IgD-negative memory B cell (primary cell): ENCODE data around the gene ZNF335. TPM values are rescaled to one million over a fixed set of nuclear protein-coding genes. Genes with fewer than 3 reads are reported as not detected.

Experiments used
- H3K27ac Mint-ChIP-seq, 3 donors: one replicate each; pipeline ENCODE4 v1.8.0; 2020 to 2022; ENCODE audit warnings: mild to moderate bottlenecking in 3 of 3, mixed read lengths in 3 of 3, moderate library complexity in 1 of 3
- H3K27me3 Mint-ChIP-seq: one replicate; pipeline ENCODE4 v1.8.0; 2021; ENCODE audit warnings: mixed read lengths
- H3K36me3 Mint-ChIP-seq: one replicate; pipeline ENCODE4 v1.8.0; 2020; ENCODE audit warnings: mild to moderate bottlenecking, mixed read lengths
- H3K4me1 Mint-ChIP-seq, 3 donors: one replicate each; pipeline ENCODE4 v1.8.0; 2020 to 2022; ENCODE audit warnings: mixed read lengths in 3 of 3, mild to moderate bottlenecking in 1 of 3
- H3K4me3 Mint-ChIP-seq, 4 donors: one replicate each; pipeline ENCODE4 v1.8.0; 2020 to 2022; ENCODE audit warnings: mild to moderate bottlenecking in 4 of 4, mixed read lengths in 4 of 4, moderate library complexity in 3 of 4
- H3K9me3 Mint-ChIP-seq, 3 donors: one replicate each; pipeline ENCODE4 v1.8.0; 2020 to 2021; ENCODE audit warnings: mixed read lengths in 3 of 3, mild to moderate bottlenecking in 1 of 3
- polyA plus RNA-seq: library from polyadenylated mRNA; unstranded; fragments of 300-500 nt; fragmentation: Illumina TruSeq; gene quantifications from one replicate; pipeline ENCODE4 v1.2.3, GENCODE V29; 2021

The ZNF335 gene
- polyA plus RNA-seq, 1 donor from 2014 or later, result 15.1 TPM

GRCh38 chr20:45972500-45973183, 639 bp upstream of the ZNF335 start:
- Mint-ChIP-seq H3K27me3 (peaks cover 3% of the 10 kb centered on the region), H3K9me3 (no peaks in the 10 kb centered on the region), H3K27ac (peak overlapping the region; percentile 100), H3K4me1 (peaks cover 16 to 23% (median 18%) of the 10 kb centered on the region in 3 donors), H3K4me3 (peak overlapping the region; percentile 94 to 98 (median 96)), H3K36me3 (peaks cover 3% of the 10 kb centered on the region)

DNA sequence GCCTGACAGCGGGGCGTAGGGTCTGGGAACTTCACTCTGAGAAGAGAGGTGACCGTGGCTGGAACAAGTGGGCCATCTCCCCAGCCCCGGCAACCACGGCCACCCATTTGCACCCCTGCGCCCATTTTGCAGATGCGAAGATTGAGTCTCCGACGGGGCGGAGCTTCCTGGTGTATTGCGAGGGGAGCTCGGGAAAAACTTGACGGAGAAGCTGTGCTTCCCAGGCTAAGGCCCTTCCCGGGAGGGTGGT, 653 bp downstream of the ZNF335 start:
- Mint-ChIP-seq H3K4me1 (peaks cover 16 to 23% (median 18%) of the 10 kb centered on the region in 3 donors), H3K9me3 (no peaks in the 10 kb centered on the region), H3K4me3 (peak overlapping the region; percentile 94 to 98 (median 96)), H3K36me3 (peaks cover 3% of the 10 kb centered on the region), H3K27ac (peak overlapping the region; percentile 92 to 100 (median 100)), H3K27me3 (peaks cover 3% of the 10 kb centered on the region)

- Mint-ChIP-seq H3K4me3 (peak overlapping the region; percentile 94 to 98 (median 96)), H3K27ac (peak overlapping the region; percentile 92 to 100 (median 100)), H3K4me1 (peaks cover 17 to 23% (median 20%) of the 10 kb centered on the region in 3 donors), H3K27me3 (no peaks in the 10 kb centered on the region), H3K36me3 (peaks cover 3% of the 10 kb centered on the region), H3K9me3 (no peaks in the 10 kb centered on the region)
Measured at GRCh38 chr20:45970646-45971424, 1.2 kb downstream of the ZNF335 start.

GRCh38 chr20:45969712-45970634, 2.0 kb downstream of the ZNF335 start:
- Mint-ChIP-seq H3K4me1 (peaks cover 24 to 27% (median 26%) of the 10 kb centered on the region in 3 donors), H3K36me3 (peaks cover 5% of the 10 kb centered on the region), H3K4me3 (peak overlapping the region; percentile 94 to 98 (median 96)), H3K9me3 (no peaks in the 10 kb centered on the region), H3K27ac (peak overlapping the region; percentile 92 to 100 (median 100)), H3K27me3 (no peaks in the 10 kb centered on the region)

DNA sequence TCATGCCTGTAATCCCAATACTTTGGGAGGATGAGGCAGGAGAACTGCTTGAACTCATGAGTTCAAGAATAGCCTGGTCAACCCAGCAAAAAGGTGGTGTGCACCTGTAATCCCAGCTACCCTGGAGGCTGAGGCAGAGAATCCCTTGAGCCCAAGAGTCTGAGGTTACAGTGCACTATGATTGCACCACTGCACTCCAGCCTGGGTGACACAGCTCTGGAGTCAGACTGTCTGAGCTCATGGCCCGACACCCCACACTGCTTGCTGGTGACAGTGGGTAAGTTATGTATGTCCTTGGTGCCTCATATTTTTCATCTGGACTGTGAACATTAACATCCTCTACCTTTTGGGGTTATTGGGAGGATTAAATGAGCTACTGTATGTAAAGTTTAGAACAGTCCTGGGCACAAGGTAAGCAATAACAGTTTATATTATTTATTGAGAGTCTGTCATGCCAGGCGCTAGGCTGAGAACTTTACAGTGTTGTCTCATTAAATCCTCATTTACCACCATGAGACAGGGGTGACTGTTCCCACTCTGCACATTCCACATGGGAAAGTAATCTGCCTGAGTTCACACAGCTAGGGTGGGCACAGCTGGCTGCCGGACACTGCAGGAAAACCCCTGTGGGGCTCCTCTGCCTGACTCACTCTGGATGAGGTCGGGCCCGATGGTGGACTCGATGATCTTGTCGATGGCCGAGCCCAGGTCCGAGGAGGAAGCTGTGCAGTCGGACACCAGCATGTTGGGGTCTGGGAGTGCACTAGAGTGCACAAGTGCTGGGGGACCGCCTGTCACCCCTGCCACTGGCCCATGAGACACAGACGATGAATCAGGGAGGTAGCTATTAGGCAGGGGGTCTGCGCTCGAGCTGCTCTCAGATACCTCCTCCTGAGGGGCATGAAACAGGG, 2.9 kb downstream of the ZNF335 start:
- Mint-ChIP-seq H3K36me3 (peaks cover 7% of the 10 kb centered on the region), H3K9me3 (no peaks in the 10 kb centered on the region), H3K4me1 (peaks cover 25 to 28% (median 26%) of the 10 kb centered on the region in 3 donors), H3K27ac (peak overlapping the region in 1 of 3 donors; percentile 100), H3K27me3 (no peaks in the 10 kb centered on the region), H3K4me3 (peak overlapping the region in 3 of 4 donors; percentile 57 to 98 (median 95))

GRCh38 chr20:45968081-45968671, 3.8 kb downstream of the ZNF335 start:
- Mint-ChIP-seq H3K36me3 (peaks cover 7% of the 10 kb centered on the region), H3K4me3 (peak overlapping the region in 1 of 4 donors; percentile 98), H3K4me1 (peaks cover 27 to 29% (median 28%) of the 10 kb centered on the region in 3 donors), H3K27me3 (no peaks in the 10 kb centered on the region), H3K9me3 (no peaks in the 10 kb centered on the region), H3K27ac (no peak overlapping the region)

DNA sequence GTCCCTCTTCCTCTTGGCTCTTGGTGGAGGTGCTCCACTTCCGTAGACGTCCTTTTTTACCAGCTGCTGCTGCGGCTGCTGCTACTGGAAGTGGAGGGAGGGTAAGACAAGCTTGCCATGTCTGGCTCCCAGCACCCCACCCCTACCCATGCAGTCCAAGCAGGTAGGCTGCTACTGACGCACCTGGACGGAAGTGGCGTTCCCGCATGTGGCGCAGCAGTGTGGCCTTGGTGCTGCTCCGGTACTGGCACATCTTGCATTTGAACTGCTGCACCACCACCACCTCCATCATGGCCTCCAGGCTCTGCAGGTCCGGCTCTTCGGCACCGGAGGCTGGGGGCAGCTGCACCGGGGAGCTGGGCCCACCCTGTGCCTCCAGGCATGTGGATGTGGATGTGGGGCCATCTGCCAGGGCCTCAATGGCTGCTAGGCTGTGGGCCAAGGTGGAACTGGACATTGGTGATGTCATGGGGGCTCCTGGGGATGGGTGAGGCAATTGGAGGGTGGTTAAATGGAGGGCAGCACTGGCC, 4.4 kb downstream of the ZNF335 start:
- H3K27ac Mint-ChIP-seq, result peak overlapping the region in 1 of 3 donors; percentile 72
- H3K36me3 Mint-ChIP-seq, result peaks cover 7% of the 10 kb centered on the region
- no peaks in the 10 kb centered on the region for H3K9me3 Mint-ChIP-seq
- H3K27me3 Mint-ChIP-seq, result no peaks in the 10 kb centered on the region
- peak overlapping the region in 1 of 4 donors; percentile 26 for H3K4me3 Mint-ChIP-seq
- peaks cover 27 to 31% (median 29%) of the 10 kb centered on the region in 3 donors for H3K4me1 Mint-ChIP-seq

- H3K4me3 Mint-ChIP-seq, result peak overlapping the region in 2 of 4 donors; percentile 39 to 77
- no peaks in the 10 kb centered on the region for H3K9me3 Mint-ChIP-seq
- H3K27ac Mint-ChIP-seq, result peak overlapping the region in 2 of 3 donors; percentile 83
- peaks cover 7% of the 10 kb centered on the region for H3K36me3 Mint-ChIP-seq
- no peaks in the 10 kb centered on the region for H3K27me3 Mint-ChIP-seq
- peaks cover 12 to 26% (median 24%) of the 10 kb centered on the region in 3 donors for H3K4me1 Mint-ChIP-seq
Measured at GRCh38 chr20:45965169-45966002, 6.6 kb downstream of the ZNF335 start.

DNA sequence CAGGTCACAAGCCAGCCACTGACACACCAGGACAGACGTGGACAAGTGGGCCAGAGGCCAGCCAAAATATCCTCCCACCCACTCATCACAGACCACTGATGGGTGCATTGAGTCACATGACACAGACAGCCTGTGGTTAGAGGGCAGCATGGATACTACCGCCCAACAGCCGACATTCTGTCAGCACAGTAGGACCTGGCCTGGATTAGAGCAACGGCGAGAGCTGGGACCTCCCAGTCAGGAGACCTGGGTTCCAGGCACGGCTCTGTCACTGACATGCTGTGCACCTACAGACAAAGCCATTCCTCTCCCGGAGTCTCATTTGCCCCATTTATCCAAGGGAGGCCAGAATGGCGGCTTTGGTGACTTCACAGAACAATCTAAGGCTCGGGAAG, 8.0 kb downstream of the ZNF335 start:
- no peaks in the 10 kb centered on the region for H3K9me3 Mint-ChIP-seq
- peaks cover 9% of the 10 kb centered on the region for H3K36me3 Mint-ChIP-seq

DNA sequence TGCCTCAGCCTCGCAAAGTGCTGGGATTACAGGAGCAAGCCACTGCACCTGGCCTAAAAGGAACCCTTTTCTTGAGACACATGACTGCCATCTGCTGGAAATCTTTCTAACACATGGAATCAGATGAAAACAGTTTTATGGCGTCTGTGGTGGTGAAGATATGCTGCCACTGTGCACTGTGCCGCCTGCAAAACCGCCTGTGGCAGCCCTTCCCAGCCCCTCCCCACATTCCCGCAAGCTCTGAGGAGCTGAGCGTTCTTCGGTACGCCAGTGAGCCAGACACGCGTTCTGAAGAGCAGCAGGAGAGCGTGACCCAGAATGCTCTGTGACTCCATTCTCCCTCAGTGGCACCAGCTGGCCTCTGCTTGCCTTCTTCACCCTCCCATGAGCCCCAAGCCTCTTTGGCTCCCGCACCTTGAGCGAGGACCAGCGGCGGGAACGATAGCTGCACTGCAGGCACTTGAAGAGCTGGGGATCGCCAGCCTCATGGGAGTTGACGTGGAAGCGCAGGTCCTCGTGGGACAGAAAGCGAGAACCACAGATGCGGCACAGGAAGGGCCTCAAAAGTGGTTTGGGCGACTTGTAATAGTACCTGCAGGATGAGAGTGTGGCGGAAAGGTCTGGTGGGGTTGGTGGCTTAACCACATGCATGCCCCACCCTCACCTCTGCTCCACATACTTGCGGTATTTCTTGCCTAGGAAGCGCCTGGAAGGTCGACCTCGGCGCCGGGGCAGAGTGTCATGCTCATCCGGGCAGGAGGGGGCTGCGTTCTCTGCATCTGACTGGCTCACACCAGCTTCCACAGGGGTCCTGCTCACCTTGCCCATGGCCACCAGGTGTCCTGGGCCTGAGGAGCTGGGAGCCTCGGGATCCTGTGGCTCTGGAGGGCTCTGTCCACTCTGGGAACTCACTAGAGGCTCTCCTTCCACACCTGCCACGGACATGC, 8.7 kb downstream of the ZNF335 start:
- peak overlapping the region in 3 of 4 donors; percentile 21 to 91 (median 59) for H3K4me3 Mint-ChIP-seq
- peaks cover 9% of the 10 kb centered on the region for H3K36me3 Mint-ChIP-seq
- H3K27me3 Mint-ChIP-seq, result no peaks in the 10 kb centered on the region
- peaks cover 5 to 17% (median 13%) of the 10 kb centered on the region in 3 donors for H3K4me1 Mint-ChIP-seq
- H3K9me3 Mint-ChIP-seq, result no peaks in the 10 kb centered on the region
- H3K27ac Mint-ChIP-seq, result peak overlapping the region; percentile 48 to 91 (median 85)

More for the DNA sequence above, 8.0 kb downstream of the ZNF335 start:
- no peaks in the 10 kb centered on the region for H3K27me3 Mint-ChIP-seq
- peak overlapping the region in 2 of 3 donors; percentile 48 to 85 for H3K27ac Mint-ChIP-seq
- H3K4me1 Mint-ChIP-seq, result peaks cover 5 to 16% (median 13%) of the 10 kb centered on the region in 3 donors
- peak overlapping the region in 1 of 4 donors; percentile 58 for H3K4me3 Mint-ChIP-seq

GRCh38 chr20:45962031-45962755, 9.8 kb downstream of the ZNF335 start:
- Mint-ChIP-seq H3K27ac (no peak overlapping the region), H3K4me3 (peak overlapping the region in 1 of 4 donors; percentile 12), H3K9me3 (no peaks in the 10 kb centered on the region), H3K36me3 (peaks cover 9% of the 10 kb centered on the region), H3K27me3 (no peaks in the 10 kb centered on the region), H3K4me1 (peaks cover 5 to 17% (median 13%) of the 10 kb centered on the region in 3 donors)
